NCI-H345 (cell line): ENCODE results near the gene PCSK2.

ENCODE experiments used
- DNase-seq: peaks from one replicate; lab custom pipeline; 2025; lab: John Stamatoyannopoulos, UW

The PCSK2 gene

DNA sequence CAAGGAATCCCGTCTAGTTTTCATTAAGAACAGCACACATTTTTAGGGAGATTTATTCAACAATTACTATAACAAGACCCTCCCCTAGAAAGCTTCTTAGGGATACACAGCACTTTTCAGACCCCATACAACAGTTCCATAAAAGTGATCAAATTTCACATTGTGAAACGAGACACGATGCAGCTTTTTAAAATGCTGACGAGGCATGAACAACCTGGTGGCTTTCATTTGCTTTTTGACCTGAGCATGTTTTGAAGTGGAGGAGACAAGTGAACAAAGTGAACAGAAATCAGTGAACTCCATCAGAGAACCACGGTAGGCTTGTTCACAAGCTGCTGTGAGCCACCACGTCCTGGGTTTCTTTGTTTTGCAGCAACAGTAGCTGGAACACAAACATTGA lies 112.2 kb downstream of the PCSK2 start:
- DNase-seq: peak; percentile 68

DNA sequence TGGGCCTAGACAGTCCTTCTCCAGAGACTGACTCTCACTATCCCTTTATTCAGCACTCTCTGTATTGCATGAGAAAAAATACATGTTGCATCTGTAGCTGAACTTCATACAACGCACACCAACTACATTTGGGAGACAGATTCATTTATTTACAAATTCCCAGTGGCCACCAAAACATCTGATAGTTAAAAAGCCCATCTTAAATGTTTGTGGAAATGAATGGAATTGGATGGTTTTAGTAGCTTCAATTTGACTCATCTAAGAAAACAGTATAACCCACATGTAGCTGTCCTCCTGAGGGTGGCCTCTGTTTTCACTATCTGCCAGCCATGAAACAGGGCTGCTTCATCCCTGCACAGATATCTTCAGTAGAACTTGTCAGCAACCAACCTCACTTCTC lies 116.3 kb downstream of the PCSK2 start:
- no peak for DNase-seq

DNA sequence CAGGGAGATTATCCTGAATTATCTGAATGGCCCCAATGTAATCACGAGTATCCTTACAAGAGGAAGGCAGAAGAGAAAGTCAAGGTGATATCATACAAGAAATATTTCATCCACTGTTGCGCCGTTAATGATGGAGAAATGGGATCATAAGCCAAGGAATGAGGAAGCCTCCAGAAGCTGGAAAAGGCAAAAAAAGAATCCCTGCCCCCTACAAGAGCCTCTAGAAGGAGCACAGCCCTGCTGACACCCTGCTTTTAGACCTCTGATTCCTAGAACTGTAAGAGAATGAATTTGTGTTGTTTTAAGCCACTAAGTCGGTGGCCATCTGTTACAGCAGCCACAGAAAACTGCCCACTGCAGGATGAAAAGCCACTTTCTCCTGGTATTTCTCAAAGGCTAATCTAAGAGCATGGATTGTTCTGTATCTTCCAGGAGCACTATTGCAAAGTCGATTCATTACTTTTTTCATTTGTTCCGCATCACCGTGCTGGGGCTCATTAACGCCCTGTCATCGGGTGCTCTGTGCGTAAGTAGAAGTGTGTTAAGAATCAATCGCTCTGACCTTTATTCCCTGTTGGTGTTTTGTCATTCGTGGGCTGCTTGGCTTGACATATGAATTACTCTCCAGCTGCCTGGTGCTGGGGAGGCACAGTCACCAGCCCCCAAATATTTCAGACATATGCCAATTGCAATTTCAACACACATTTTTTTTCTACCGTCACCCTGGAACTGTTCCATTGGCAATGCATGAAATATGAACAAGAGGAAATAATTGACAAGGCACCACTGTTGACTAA lies 117.0 kb downstream of the PCSK2 start:
- no peak for DNase-seq

DNA sequence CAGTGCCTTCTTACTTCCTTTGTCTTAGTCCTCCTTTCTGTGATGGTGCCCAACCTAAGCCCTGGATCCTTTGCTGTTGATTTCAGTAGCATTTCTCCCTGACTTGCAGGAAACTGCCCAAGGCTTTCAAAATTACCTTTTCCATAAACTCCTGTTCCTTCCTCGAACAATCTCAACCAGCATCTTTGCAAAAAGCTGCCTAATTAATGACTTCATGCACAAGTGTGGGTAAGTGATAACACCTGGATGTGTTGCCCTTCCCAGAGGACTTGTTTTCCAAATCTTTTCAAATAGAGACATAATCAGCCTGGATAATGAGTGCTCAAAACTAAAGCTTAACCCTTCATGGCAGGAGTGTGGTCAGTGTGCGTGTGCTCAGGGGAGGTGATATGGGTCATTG lies 118.0 kb downstream of the PCSK2 start:
- no peak for DNase-seq

GRCh38 chr20:17345321-17345720 lies 118.5 kb downstream of the PCSK2 start:
- DNase-seq: no peak

GRCh38 chr20:17350321-17350720 lies 123.5 kb downstream of the PCSK2 start:
- DNase-seq: no peak

- DNase-seq: peak; percentile 43
These were observed 130.4 kb downstream of the PCSK2 start for GRCh38 chr20:17357238-17357637.

- DNase-seq: no peak
These were observed 132.0 kb downstream of the PCSK2 start for GRCh38 chr20:17358854-17359253.

DNA sequence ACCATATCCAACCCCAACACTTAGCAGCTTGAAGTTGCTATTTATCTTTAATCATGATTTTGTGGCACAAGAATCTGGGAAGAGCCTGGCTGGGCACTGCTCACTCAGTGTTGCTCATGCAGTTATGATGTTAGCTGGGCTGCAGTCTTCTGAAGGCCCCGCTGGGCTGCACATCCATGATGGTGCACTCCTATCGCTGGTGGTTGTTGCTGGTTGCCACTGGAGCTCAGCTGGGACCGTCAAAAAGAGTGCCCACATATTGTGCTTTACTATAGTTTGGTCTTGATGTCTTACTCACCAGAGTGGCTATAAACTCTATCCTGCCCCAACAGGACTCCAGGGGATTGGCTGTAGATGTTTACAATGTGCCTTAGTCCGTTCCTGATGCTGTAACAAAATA lies 137.8 kb downstream of the PCSK2 start:
- no peak for DNase-seq

DNA sequence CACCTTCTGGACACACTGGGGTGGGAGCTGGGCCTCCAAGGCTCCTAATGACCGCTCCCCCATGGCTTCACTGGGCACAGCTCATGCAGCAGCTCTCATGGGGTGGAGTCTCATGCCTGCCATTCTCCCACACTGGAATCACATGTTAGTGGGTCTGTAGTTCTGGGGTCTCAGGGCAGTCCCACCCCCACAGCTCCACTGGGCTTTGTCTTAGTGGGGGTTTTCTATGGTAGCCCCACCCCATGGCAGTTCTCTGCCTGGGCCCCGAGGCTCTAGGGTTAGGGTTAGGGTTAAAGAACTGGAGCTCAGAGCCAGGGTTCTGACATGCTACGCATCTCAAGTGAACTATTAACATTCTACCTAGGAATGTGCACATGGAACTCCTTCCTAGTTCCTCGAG lies 139.0 kb downstream of the PCSK2 start:
- DNase-seq: no peak

GRCh38 chr20:17369506-17369905 lies 142.7 kb downstream of the PCSK2 start:
- DNase-seq: no peak

GRCh38 chr20:17372806-17373440 lies 146.1 kb downstream of the PCSK2 start:
- DNase-seq: no peak

- no peak for DNase-seq
These were observed 147.2 kb downstream of the PCSK2 start for GRCh38 chr20:17374086-17374485.

DNA sequence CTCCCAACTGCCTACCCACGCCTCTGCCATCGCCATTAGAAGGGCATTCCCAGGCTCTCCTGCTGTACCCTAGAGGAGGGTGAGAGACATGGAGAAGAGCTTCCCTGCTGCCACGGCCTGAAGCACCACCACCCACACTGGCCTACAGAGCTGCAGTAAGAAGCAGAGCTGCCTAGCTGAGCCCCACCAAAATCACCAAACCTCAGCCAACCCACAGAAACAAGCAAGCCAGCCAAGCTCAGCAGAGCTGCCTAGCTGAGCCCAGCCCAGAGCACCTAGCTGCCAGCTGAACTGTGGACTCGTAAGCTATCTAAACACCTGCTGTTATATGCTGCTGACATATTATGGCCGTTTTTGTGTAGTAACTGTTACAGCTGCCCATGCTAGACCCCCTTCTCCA lies 149.2 kb downstream of the PCSK2 start:
- DNase-seq: no peak

GRCh38 chr20:17377231-17377630 lies 150.4 kb downstream of the PCSK2 start:
- DNase-seq: peak; percentile 82

- DNase-seq: no peak
These were observed 152.8 kb downstream of the PCSK2 start for GRCh38 chr20:17379651-17380050.

GRCh38 chr20:17380801-17381200 lies 154.0 kb downstream of the PCSK2 start:
- no peak for DNase-seq

DNA sequence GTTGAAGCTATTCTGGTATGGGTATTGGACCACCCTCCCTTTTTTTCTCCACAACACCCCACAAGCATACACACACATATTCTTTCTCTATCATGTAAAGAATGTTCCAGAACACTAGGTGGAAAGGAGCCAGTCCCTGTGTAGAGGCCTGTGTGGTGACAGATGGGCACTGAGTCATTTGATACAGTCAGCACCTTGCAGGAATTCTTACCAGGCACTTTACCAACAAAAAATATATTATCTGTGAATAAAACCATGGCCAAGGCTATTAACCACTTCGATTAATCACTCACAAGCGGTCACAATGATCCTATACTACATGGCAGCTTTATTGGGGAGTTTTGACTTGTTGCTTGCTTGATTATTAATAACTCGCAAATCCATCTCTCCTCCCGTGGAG lies 154.9 kb downstream of the PCSK2 start:
- no peak for DNase-seq

- DNase-seq: no peak
These were observed 159.0 kb downstream of the PCSK2 start for GRCh38 chr20:17385798-17386197.

DNA sequence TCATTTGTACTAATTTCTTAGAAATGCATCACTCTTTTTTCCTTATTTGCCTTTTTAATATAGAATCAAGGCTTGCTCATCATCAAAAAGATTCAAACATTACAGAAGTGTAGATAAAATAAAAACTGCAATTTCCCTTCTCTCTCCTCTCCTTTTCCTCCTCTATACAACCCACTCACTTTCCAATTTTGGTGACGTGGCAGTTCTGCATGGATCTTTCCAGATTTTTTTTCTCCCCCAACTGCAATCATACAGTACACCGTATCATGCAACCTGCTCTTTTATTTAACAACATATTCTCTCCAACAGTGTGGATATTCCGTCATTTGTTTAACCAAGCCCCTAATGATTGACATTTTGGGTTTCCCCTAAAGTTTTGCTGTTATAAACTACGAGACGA lies 163.8 kb downstream of the PCSK2 start:
- DNase-seq: no peak

- DNase-seq: no peak
These were observed 164.4 kb downstream of the PCSK2 start for GRCh38 chr20:17391127-17391771.

- DNase-seq: no peak
These were observed 167.6 kb downstream of the PCSK2 start for GRCh38 chr20:17394411-17394810.

DNA sequence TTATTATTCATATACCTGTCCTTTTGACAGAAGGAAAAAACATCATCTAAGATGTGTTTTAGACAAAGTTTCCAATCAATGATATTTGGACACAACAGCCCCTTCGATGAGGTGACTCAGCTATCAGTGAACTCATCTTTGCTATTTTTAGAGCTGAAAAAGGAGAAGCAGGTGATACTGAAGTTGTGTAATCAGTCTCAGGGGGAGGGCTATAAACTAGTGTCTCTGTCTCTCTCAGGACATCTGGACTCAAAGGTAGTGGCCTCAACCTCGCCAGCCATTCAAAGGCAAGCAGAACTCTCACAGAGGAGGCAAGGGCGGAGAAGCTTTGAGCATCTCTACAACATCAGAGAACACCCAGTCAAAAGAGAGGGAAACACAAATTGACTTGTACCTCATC lies 168.9 kb downstream of the PCSK2 start:
- peak; percentile 27 for DNase-seq
